SK-N-SH (cell line): ENCODE results near the gene IQSEC1. TPM values are rescaled to one million over a fixed set of nuclear protein-coding genes. Genes with fewer than 3 reads are reported as not detected.

Source experiments
- CTCF ChIA-PET: fragments of 300-600, 350-600 bp; formaldehyde crosslinking; extraction: SDS; loops from one replicate; lab custom pipeline; 2021; lab: Yijun Ruan, JAX
- POLR2A ChIA-PET: fragments of 350-600 bp; sonication (Branson Sonifier 250); formaldehyde crosslinking; extraction: SDS; loops from one replicate; lab custom pipeline; 2020; ENCODE audit warnings: antibody characterized with exemption, inconsistent platforms; lab: Yijun Ruan, JAX
- DNase-seq: peaks from one replicate; pipeline ENCODE4 v3.0.0; 2012
- H2AFZ ChIP-seq: fragments of 200-600 bp; sonication (generic); 2 replicates; pipeline ENCODE4 v1.8.1; 2016; ENCODE audit warnings: antibody characterized with exemption, mild to moderate bottlenecking, low read depth
- H3F3A ChIP-seq: fragments of 200-600 bp; sonication (generic); replicated peaks from 2 replicates; pipeline ENCODE3; 2016; ENCODE audit warnings: antibody characterized with exemption, mild to moderate bottlenecking; ENCODE audit not compliant: insufficient read depth
- H3K27ac ChIP-seq, 2 experiments: fragments of 200-500 bp in 1 of 2; fragments of 200-600 bp in 1 of 2; sonication (Bioruptor generic) in 1 of 2; sonication (generic), shearing (Covaris generic) in 1 of 2; 2 replicates each; pipeline versions ENCODE4 v1.5.1 to v1.6.1; 2014 to 2016; ENCODE audit warnings: low read depth in 2 of 2, inconsistent platforms in 1 of 2, low read length in 1 of 2, mild to moderate bottlenecking in 1 of 2, mixed read lengths in 1 of 2
- H3K27me3 ChIP-seq: fragments of 200-600 bp; sonication (generic), shearing (Covaris generic); 2 replicates; pipeline ENCODE4 v1.6.1; 2016; ENCODE audit warnings: mixed run types; ENCODE audit not compliant: insufficient read depth
- H3K36me3 ChIP-seq, 2 experiments: fragments of 200-500 bp in 1 of 2; fragments of 200-600 bp in 1 of 2; sonication (Bioruptor generic) in 1 of 2; sonication (generic) in 1 of 2; replicated peaks in 1 of 2; 2 replicates each; pipeline versions ENCODE3 to v1.5.1; 2014 to 2016; ENCODE audit warnings: low read length in 1 of 2, mild to moderate bottlenecking in 1 of 2; ENCODE audit not compliant: insufficient read depth in 2 of 2, control insufficient read depth in 1 of 2
- H3K4me1 ChIP-seq, 2 experiments: fragments of 200-500 bp in 1 of 2; fragments of 200-600 bp in 1 of 2; sonication (Bioruptor generic) in 1 of 2; sonication (generic), shearing (Covaris generic) in 1 of 2; 2 replicates each; pipeline versions ENCODE4 v1.5.1 to v1.6.1; 2014 to 2016; ENCODE audit warnings: low read depth in 1 of 2, low read length in 1 of 2, mixed run types in 1 of 2; ENCODE audit not compliant: insufficient read depth in 2 of 2, control insufficient read depth in 1 of 2
- H3K4me2 ChIP-seq: fragments of 200-600 bp; sonication (generic), shearing (Covaris generic); 2 replicates; pipeline ENCODE4 v1.6.1; 2017; ENCODE audit warnings: mixed run types
- H3K4me3 ChIP-seq, 2 experiments: fragments of 200-500 bp in 1 of 2; fragments of 200-600 bp in 1 of 2; sonication (Bioruptor generic) in 1 of 2; sonication (generic), shearing (Covaris generic) in 1 of 2; 2 replicates each; pipeline versions ENCODE4 v1.5.1 to v1.8.1; 2014 to 2016; ENCODE audit warnings: low read depth in 2 of 2, inconsistent platforms in 1 of 2, low read length in 1 of 2, mild to moderate bottlenecking in 1 of 2, mixed read lengths in 1 of 2, moderate library complexity in 1 of 2
- H3K79me2 ChIP-seq: fragments of 200-600 bp; sonication (generic); 2 replicates; pipeline ENCODE4 v1.8.1; 2017; ENCODE audit warnings: mild to moderate bottlenecking; ENCODE audit not compliant: insufficient read depth
- H3K9ac ChIP-seq: fragments of 200-600 bp; sonication (generic); 2 replicates; pipeline ENCODE4 v1.6.1; 2017; ENCODE audit warnings: mixed run types
- H3K9me2 ChIP-seq: fragments of 200-600 bp; sonication (generic); 2 replicates; pipeline ENCODE4 v1.6.1; 2017; ENCODE audit warnings: mixed run types
- H3K9me3 ChIP-seq: fragments of 200-600 bp; sonication (generic); 2 replicates; pipeline ENCODE4 v1.6.1; 2017; ENCODE audit warnings: mixed run types, mild to moderate bottlenecking, moderate library complexity
- H4K20me1 ChIP-seq: fragments of 200-600 bp; sonication (generic); 2 replicates; pipeline ENCODE4 v1.6.1; 2017; ENCODE audit warnings: mild to moderate bottlenecking, mixed run types; ENCODE audit not compliant: insufficient read depth
- EP300 ChIP-seq, 2 experiments: IDR thresholded peaks; 2 replicates each; pipeline versions ENCODE4 v1.4.0 to v1.6.1; 2012; ENCODE audit warnings: borderline replicate concordance in 1 of 2, low read depth in 1 of 2, low read length in 1 of 2
- FOXM1 ChIP-seq: IDR thresholded peaks from 2 replicates; pipeline ENCODE4 v1.4.0; 2012; ENCODE audit warnings: low read depth, mild to moderate bottlenecking
- GATA2 ChIP-seq: sonication (generic); formaldehyde crosslinking; IDR thresholded peaks from 2 replicates; pipeline ENCODE4 v1.5.0; 2020; ENCODE audit warnings: mild to moderate bottlenecking, missing genetic modification reagents
- MEF2A ChIP-seq: IDR thresholded peaks from 2 replicates; pipeline ENCODE4 v1.4.0; 2012; ENCODE audit warnings: low read depth, borderline replicate concordance
- MXI1 ChIP-seq: IDR thresholded peaks from 2 replicates; pipeline ENCODE4 v1.6.1; 2012; ENCODE audit warnings: mild to moderate bottlenecking, low read depth, low read length, improper control_type of control experiment
- RAD21 ChIP-seq: IDR thresholded peaks from 2 replicates; pipeline ENCODE4 v1.6.1; 2012; ENCODE audit warnings: mild to moderate bottlenecking, low read length
- RXRA ChIP-seq: IDR thresholded peaks from 2 replicates; pipeline ENCODE4 v1.4.0; 2012; ENCODE audit warnings: low read depth, mild to moderate bottlenecking, borderline replicate concordance
- SIN3A ChIP-seq: IDR thresholded peaks from 2 replicates; pipeline ENCODE4 v1.6.1; 2012; ENCODE audit warnings: low read depth, mild to moderate bottlenecking, low read length, moderate library complexity, borderline replicate concordance
- TCF12 ChIP-seq: IDR thresholded peaks from 2 replicates; pipeline ENCODE4 v1.4.0; 2012
- TEAD4 ChIP-seq: IDR thresholded peaks from 2 replicates; pipeline ENCODE4 v1.4.0; 2012; ENCODE audit warnings: mild to moderate bottlenecking, borderline replicate concordance; ENCODE audit not compliant: insufficient read depth
- YY1 ChIP-seq: IDR thresholded peaks from 2 replicates; pipeline ENCODE4 v1.4.0; 2012; ENCODE audit warnings: low read depth, mild to moderate bottlenecking
- WGBS: methylation state at CpG from one replicate; pipeline ENCODE4 v1.1.6; 2017; ENCODE audit warnings: low lambda C conversion rate; 5-methylcytosine and 5-hydroxymethylcytosine counted together
- polyA plus RNA-seq, 3 experiments: library from polyadenylated mRNA; depleted of rRNA; stranded (reverse); fragments of >200 nt; gene quantifications; 2 replicates each; pipeline ENCODE4 v1.2.3, GENCODE V29; 2012
- TF ChIP-seq, protein P1 (sequence below): IDR thresholded peaks from 2 replicates; pipeline ENCODE4 v1.6.1; 2012; ENCODE audit warnings: mild to moderate bottlenecking, low read depth, low read length, moderate library complexity
- TF ChIP-seq, protein P2 (sequence below): IDR thresholded peaks from 2 replicates; pipeline ENCODE4 v1.4.0; 2012; ENCODE audit warnings: low read depth, borderline replicate concordance
- TF ChIP-seq, protein P3 (sequence below): IDR thresholded peaks from 2 replicates; pipeline ENCODE4; 2012

The IQSEC1 gene
- polyA plus RNA-seq, 1 of the 3 experiments (the other 2 are of a cell fraction): 6.2 TPM

DNA sequence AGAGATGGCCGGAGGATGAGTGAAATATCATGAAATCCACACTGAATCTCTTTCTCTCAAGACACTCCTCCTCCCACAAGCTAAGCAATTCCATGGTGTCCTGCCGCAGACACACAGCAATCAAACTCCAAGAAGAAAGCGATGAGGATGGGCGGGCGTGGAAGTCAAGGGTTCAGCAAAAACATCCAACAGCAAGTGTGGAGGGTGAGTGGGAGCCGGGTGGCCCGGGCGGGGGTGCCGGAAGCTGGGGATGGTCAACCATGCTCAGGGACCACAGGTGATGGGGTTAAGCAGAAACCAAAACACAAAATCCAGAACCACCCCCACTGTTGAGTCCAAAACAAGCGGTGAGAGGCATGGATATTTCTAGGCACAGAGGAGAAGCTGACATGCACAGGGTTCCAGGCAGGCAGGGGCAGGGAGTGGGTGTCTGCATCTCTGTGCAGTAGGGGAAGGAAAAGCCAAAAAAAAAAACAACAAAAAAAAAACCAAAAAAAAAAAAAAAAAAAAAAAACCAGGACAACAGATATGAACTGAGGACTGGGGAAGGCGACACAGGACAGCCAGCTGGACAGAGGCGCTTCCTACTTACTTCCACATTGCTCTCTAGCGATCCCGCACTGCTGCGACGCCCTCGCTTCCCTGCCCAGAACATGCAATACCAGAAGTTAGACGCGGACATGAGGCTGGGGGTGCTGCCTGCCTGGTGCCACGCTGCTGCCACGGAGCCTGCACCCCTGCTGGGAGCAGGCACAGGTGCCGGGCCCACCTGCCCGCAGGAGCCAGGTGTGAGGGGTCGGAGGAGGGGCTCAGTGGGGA, 170.8 kb downstream of the IQSEC1 start:
- no peaks in the 10 kb centered on the region for H3K79me2 ChIP-seq
- no peak for DNase-seq
- no peaks in the 10 kb centered on the region for H3F3A ChIP-seq
- TF ChIP-seq TCF12 (no peak), GATA2 (CRISPR knock-in tag) (no peak), YY1 (no peak), RXRA (no peak), TEAD4 (no peak), MXI1 (no peak), RAD21 (no peak), SIN3A (no peak), FOXM1 (no peak), MEF2A (no peak), EP300 (IDR thresholded peaks at IDR 0.05; ENCODE audit: borderline replicate concordance in 1 of 2, low read depth in 1 of 2, low read length in 1 of 2) (no peak)
- TF ChIP-seq, protein P1, sequence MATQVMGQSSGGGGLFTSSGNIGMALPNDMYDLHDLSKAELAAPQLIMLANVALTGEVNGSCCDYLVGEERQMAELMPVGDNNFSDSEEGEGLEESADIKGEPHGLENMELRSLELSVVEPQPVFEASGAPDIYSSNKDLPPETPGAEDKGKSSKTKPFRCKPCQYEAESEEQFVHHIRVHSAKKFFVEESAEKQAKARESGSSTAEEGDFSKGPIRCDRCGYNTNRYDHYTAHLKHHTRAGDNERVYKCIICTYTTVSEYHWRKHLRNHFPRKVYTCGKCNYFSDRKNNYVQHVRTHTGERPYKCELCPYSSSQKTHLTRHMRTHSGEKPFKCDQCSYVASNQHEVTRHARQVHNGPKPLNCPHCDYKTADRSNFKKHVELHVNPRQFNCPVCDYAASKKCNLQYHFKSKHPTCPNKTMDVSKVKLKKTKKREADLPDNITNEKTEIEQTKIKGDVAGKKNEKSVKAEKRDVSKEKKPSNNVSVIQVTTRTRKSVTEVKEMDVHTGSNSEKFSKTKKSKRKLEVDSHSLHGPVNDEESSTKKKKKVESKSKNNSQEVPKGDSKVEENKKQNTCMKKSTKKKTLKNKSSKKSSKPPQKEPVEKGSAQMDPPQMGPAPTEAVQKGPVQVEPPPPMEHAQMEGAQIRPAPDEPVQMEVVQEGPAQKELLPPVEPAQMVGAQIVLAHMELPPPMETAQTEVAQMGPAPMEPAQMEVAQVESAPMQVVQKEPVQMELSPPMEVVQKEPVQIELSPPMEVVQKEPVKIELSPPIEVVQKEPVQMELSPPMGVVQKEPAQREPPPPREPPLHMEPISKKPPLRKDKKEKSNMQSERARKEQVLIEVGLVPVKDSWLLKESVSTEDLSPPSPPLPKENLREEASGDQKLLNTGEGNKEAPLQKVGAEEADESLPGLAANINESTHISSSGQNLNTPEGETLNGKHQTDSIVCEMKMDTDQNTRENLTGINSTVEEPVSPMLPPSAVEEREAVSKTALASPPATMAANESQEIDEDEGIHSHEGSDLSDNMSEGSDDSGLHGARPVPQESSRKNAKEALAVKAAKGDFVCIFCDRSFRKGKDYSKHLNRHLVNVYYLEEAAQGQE: no peak
- TF ChIP-seq, protein P2, sequence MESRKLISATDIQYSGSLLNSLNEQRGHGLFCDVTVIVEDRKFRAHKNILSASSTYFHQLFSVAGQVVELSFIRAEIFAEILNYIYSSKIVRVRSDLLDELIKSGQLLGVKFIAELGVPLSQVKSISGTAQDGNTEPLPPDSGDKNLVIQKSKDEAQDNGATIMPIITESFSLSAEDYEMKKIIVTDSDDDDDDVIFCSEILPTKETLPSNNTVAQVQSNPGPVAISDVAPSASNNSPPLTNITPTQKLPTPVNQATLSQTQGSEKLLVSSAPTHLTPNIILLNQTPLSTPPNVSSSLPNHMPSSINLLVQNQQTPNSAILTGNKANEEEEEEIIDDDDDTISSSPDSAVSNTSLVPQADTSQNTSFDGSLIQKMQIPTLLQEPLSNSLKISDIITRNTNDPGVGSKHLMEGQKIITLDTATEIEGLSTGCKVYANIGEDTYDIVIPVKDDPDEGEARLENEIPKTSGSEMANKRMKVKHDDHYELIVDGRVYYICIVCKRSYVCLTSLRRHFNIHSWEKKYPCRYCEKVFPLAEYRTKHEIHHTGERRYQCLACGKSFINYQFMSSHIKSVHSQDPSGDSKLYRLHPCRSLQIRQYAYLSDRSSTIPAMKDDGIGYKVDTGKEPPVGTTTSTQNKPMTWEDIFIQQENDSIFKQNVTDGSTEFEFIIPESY: no peak
- TF ChIP-seq, protein P3, sequence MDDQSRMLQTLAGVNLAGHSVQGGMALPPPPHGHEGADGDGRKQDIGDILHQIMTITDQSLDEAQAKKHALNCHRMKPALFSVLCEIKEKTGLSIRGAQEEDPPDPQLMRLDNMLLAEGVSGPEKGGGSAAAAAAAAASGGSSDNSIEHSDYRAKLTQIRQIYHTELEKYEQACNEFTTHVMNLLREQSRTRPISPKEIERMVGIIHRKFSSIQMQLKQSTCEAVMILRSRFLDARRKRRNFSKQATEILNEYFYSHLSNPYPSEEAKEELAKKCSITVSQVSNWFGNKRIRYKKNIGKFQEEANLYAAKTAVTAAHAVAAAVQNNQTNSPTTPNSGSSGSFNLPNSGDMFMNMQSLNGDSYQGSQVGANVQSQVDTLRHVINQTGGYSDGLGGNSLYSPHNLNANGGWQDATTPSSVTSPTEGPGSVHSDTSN: no peak
- TF ChIP-seq, all 33 proteins: peak for 0
- ChIA-PET CTCF (interaction anchor here (1.0 to 8.6 kb wide), 5 partner anchors 11 to 81 kb away, joined by 3 to 43 read pairs (median 4); no protein-coding TSS in a partner anchor), POLR2A (no interaction called here)
- Histone ChIP-seq H3K27ac (no peak overlapping the region), H2AFZ (no peak overlapping the region), H3K4me2 (no peak overlapping the region), H3K36me3 (peaks cover 0 to 37% of the 10 kb centered on the region in 2 experiments), H3K9me2 (no peaks in the 10 kb centered on the region), H3K9me3 (no peaks in the 10 kb centered on the region), H3K4me3 (no peak overlapping the region), H3K27me3 (no peaks in the 10 kb centered on the region), H4K20me1 (no peaks in the 10 kb centered on the region), H3K4me1 (no peaks in the 10 kb centered on the region), H3K9ac (no peak overlapping the region)
- 96% methylated on average over 24 of the region's 24 CpGs for WGBS
